Loucy (cell line): ENCODE measurements around the gene POU2F1.

Experiments used
- CTCF ChIP-seq: fragments of 200-600 bp; sonication (generic); conservative IDR thresholded peaks from 2 replicates; pipeline ENCODE4 v1.5.1; 2014; ENCODE audit warnings: mild to moderate bottlenecking, antibody characterized with exemption, low read length
- EZH2phosphoT487 ChIP-seq: fragments of 200-600 bp; IDR thresholded peaks from 2 replicates; pipeline ENCODE4 v1.6.1; 2018; ENCODE audit warnings: antibody characterized with exemption, mild to moderate bottlenecking, moderate library complexity, borderline replicate concordance

DNA sequence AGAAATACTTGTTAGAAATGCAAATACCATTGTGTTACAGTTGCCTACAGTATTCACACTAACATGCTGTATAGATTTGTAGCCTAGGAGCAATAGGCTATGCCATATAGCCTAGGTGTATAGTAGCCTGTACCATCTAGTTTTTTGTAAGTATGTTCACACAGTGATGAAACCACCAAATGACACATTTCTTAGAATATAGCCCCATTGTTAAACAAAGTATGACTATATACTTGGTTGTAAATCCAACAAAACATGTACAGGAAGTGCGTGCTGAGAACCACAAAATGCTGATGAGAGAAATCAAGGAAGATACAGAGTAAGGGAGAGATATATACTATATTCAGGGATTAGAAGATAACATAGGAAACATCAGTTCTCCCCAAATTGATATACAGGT is 92.2 kb downstream of the POU2F1 start:
- TF ChIP-seq CTCF: no peak
- no peak for TF ChIP-seq EZH2phosphoT487
